ENCODE data around the gene TBC1D16. TPM values are rescaled to one million over a fixed set of nuclear protein-coding genes. Genes with fewer than 3 reads are reported as not detected.

The TBC1D16 gene
- total RNA-seq, 1 donor from 2014 or later = 14.0 TPM

- no peak for ATAC-seq (ENCODE audit: poor library complexity)
- intact Hi-C loops (cut with DNase I) = loop anchor here (10.0 kb wide), 2 partner anchors 72 to 132 kb away; no protein-coding TSS in a partner anchor
- no peak for DNase-seq
Observed at GRCh38 chr17:79916991-79917901, 118.4 kb downstream of the TBC1D16 start.

- DNase-seq = no peak
- ATAC-seq (ENCODE audit: poor library complexity) = no peak
Observed at GRCh38 chr17:79916506-79916905, 119.2 kb downstream of the TBC1D16 start.

DNA sequence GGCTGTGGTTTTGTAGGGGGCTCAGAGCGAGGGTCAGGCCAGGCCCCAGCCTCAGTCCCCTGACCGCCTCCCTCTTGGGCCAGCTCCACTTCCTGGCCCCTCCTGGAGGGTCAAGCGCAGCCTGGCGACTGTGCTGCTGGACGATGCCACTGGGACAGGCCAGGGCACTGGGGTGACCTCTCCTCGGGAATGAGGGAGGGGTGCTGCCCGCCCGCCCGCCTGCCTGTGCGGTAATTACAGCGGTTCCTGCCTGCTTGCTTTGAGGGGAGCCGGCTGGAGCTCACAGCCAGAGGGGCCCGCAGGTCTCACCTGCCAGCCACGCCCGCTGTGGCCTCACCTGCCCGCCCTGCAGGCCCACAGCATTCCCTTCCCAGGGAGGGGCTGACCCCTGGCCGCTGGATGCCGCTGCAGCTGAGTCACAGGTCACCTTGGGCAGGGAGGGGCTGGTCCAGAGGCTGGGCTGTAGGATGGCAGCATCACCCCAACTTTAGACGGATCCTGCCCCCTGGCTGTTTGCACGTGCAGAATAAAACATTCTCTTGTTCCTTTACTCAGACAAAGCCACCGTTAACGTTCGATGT lies 119.7 kb downstream of the TBC1D16 start:
- ATAC-seq (ENCODE audit: poor library complexity) (no peak), DNase-seq (no peak)
- intact Hi-C loops (cut with DNase I) = loop anchor here (10.0 kb wide), 2 partner anchors 71 to 131 kb away; no protein-coding TSS in a partner anchor

More at GRCh38 chr17:79916506-79916905, 119.2 kb downstream of the TBC1D16 start:
- intact Hi-C loops (cut with DNase I) = loop anchor here (10.0 kb wide), 2 partner anchors 72 to 132 kb away; no protein-coding TSS in a partner anchor

DNA sequence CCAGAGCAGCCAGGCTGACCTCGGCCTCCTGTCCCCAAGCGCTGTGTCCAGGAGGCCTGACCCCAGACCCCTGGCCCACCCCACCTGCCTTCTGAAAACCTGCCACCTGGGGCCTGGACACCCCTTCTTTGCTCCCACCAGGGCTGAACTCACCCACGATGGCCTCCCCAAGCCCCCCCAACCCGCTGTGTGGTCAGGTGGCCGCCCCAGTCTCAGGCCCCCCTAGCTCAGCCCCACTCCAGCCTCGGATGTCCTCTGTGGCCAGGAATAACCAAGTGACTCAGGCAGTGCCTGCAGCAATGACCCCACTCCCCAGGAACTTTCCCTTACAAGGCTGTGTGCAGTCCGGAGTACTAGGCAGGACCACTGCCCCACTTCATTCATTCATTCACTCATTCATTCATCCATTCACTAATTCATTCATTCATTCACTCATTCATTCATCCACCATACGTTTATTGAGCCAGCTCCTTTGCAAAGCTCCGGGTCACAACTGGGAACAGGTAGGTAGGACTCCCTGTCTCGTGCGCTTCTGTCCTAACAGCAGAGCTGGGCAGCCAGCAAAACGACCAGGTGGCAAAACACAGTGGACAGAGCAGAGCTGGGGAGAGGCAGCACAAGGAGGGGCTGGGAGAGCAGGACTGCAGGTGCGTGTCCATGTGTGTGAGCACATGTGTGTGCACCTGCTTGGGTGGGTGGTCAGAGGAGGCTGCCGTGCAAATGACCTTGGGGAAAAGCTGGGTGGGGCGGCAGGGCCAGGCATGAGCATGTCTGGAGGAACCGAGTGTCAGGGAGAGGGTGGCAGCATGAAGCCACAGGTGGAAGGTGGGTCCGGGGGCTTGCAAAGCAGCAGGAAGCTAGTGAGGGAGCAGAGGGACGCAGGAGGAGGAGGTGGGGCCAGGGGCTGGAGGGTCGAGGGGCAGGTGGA lies 120.6 kb downstream of the TBC1D16 start:
- ATAC-seq (ENCODE audit: poor library complexity) (no peak), DNase-seq (no peak)
- intact Hi-C loops (cut with DNase I) = loop anchor here (10.0 kb wide), 2 partner anchors 70 to 130 kb away; no protein-coding TSS in a partner anchor

DNA sequence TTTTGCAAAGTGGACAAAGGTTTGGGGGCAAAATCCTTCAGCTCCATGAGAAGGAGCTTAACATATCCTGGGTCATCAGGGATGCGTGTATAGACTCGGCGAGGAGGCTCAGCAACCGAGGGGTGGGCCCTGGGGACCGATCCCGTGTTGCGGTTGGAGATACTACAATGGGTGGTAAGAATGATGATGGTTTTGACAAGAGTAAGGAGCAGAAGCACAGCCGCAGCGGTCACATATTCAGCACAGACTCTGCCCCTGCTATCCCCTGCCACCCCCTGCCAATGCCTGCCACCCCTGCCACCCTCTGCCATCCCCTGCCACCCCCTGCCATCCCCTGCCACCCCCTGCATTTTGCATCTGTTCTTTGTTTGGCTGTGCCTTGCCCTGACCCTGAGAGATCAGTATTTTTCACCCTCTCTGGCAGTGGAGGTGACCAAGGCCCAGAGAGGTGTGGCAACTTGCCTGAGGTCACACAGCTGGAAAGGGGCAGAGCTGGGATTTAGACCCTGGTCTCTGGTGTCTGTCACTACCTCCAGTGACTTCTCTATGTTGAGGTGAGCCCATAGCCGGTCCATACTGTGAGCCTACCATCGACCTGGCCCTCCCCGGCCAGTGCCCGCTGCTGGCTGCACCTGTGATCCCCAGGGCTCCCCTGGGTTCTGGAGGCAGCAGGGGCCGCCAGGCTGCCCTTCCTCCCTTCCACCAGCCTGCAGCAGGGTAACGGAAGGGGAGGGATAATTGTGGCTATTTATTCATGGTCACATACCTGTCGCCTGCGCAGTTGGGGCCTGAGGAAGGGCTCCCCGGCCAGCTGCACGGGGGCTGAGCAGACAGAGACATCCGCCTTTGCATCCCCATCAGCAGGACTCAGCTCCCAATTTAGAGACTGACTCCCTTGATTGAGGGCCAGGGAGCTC lies 121.5 kb downstream of the TBC1D16 start:
- DNase-seq (no peak), ATAC-seq (ENCODE audit: poor library complexity) (no peak)
- intact Hi-C loops (cut with DNase I) = loop anchor here (10.0 kb wide), 2 partner anchors 69 to 129 kb away; no protein-coding TSS in a partner anchor

DNA sequence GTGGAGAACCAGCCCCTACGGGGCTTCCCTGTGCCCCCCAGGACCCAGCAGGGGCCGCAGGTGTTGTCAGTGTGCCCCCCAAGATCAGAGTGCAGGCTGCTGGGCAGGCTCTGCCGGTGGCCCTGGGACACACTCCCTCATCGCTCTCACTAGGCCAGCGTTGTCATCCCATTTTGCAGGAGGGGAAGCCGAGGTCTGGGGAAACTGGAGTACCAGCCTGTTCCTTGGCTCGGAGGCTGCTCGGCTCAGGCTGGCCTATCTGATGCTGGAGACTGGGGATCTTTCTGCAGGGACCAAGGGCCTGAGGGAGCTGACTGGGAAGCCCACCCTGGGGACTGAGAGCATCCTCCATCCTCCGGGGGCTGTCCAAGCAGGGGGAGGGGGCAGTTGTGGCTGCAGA lies 122.2 kb downstream of the TBC1D16 start:
- no peak for DNase-seq
- intact Hi-C loops (cut with DNase I) = loop anchor here (10.0 kb wide), 2 partner anchors 69 to 129 kb away; no protein-coding TSS in a partner anchor
- ATAC-seq (ENCODE audit: poor library complexity) = no peak

GRCh38 chr17:79912552-79913330 lies 122.9 kb downstream of the TBC1D16 start:
- no peak for DNase-seq
- intact Hi-C loops (cut with DNase I) = loop anchor here (10.0 kb wide), 2 partner anchors 68 to 128 kb away; no protein-coding TSS in a partner anchor
- ATAC-seq (ENCODE audit: poor library complexity) = no peak

DNA sequence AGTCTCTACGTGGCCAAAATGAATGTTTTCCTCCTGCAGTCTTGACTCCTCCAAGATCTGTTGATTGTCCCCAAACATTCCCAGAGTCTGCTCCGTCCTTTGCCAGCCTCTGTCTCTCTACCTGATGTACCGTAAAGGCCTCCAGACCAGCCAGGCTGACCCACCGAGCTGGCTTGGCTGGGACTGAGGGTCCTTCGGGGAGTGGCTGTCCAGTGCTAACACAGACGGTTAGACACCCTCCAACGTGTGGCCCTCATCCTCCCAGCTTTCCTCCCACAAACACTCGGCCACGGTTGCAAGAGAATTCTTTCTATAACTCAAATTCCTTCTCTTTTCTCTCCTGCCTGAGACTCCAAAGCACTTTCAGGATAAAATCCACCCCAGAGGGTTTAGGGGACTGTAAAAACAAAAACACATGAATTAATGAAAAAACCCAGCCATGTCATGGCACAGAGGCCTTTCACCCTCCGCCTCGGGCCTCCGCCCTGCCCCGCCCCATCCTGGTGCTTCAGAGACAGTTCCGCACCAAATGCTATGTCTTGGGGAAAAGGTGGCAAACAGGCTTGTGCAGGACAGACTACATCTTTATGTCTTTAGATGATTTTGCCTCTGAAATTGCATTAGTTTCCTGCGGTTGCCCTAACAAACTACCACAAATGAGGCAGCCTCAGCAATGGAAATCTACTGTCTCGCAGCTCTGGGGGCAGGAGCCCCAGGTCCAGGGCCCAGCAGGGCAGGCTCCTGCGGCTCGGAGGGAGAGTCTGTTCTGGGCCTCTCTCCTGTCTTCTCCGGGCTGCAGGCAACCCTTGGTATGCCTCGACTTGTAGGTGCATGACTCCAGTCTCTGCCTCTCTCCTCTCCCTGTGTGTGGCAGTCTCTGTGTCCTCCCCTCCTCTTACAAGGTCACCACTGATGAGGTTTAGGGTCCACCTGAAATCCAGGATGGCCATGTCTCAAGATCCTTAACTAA lies 124.0 kb downstream of the TBC1D16 start:
- DNase-seq (no peak), ATAC-seq (ENCODE audit: poor library complexity) (no peak)
- intact Hi-C loops (cut with DNase I) = loop anchor here (10.0 kb wide), 2 partner anchors 67 to 127 kb away; no protein-coding TSS in a partner anchor

- ATAC-seq (ENCODE audit: poor library complexity) = no peak
- DNase-seq = no peak
- intact Hi-C loops (cut with DNase I) = loop anchor here (10.0 kb wide), 2 partner anchors 66 to 126 kb away; no protein-coding TSS in a partner anchor
Observed at GRCh38 chr17:79910985-79911361, 124.7 kb downstream of the TBC1D16 start.

DNA sequence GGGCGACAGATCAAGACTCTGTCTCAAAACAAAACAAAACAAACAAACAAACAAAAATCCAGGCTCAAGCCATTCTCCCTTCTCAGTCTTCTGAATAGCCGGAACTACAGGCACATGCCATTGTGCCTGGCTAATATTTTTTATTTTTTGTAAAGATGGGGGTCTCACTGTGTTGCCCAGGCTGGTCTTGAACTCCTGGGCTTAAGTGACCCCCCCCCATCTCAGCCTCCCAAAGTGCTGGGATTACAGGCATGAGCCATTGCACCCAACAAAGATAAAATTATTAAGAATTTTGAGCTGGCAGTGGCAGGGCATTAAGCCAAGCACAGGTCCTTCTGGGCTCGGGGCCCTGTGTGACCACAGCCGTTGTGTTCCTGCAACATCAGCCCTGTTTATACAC lies 126.6 kb downstream of the TBC1D16 start:
- intact Hi-C loops (cut with DNase I) = no loop called here

DNA sequence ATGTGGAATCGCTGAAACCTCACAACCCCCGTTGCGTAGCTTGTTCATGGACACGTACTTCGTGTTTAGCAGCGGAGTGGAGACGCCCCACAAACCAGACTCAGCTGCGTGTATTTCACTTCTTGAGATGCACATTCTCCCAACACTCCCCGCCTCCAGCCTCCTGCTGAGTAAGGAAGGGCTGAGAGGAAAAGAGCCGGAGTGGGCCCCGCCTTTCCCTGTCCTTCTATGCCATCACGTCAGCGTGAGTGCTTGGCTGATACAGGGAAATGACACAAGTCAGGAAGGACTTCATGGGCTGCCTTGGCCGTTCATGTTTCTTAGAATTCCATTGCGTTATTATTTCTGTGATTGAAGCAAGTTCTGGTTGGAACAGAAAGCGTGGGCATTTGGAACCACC lies 127.8 kb downstream of the TBC1D16 start:
- ATAC-seq (ENCODE audit: poor library complexity) (no peak), DNase-seq (no peak)
- intact Hi-C loops (cut with DNase I) = no loop called here

More for the DNA sequence above, 126.6 kb downstream of the TBC1D16 start:
- no peak for DNase-seq
- ATAC-seq (ENCODE audit: poor library complexity) = no peak

GRCh38 chr17:79907217-79907715 lies 128.4 kb downstream of the TBC1D16 start:
- intact Hi-C loops (cut with DNase I) = no loop called here
- no peak for DNase-seq

DNA sequence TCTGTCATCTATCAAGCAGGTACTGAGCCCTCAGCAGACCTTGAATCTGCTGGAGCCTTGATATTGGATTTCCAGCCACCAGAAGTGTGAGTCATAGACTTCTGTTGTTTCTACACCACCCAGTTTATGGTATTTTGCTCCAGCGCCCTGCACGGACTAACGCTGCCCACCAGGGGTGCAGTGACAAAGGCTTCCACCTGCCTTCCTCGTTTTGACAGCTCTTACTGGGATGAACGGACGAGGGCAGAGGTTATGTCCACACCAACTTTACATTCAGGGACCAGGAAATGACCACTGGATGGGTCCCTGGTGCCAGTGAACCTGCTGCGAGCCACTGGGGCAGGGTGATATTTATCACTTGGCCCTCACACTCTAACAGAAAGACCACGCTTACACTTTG lies 129.8 kb downstream of the TBC1D16 start:
- intact Hi-C loops (cut with DNase I) = no loop called here
- DNase-seq (no peak), ATAC-seq (ENCODE audit: poor library complexity) (no peak)

More at GRCh38 chr17:79907217-79907715, 128.4 kb downstream of the TBC1D16 start:
- no peak for ATAC-seq (ENCODE audit: poor library complexity)

DNA sequence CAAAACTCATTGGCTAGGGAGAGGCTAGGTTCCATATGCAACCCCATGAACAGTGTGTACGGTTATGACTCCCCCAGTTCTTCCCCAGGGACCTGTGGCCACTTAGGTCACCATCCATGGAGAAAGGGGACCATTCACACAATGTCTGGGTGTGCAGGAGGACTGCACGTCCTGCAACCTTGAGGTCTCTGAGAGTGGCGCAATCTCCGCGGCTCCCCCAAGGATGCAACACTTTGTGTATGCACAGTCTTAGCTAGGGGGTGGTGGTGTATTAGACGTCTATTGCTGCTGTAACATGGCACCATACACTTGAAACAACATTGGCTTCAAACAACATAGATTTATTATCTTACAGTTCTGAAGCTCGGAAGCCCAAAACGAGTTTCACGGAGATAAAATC lies 130.8 kb downstream of the TBC1D16 start:
- intact Hi-C loops (cut with DNase I) = no loop called here
- no peak for DNase-seq
- no peak for ATAC-seq (ENCODE audit: poor library complexity)

DNA sequence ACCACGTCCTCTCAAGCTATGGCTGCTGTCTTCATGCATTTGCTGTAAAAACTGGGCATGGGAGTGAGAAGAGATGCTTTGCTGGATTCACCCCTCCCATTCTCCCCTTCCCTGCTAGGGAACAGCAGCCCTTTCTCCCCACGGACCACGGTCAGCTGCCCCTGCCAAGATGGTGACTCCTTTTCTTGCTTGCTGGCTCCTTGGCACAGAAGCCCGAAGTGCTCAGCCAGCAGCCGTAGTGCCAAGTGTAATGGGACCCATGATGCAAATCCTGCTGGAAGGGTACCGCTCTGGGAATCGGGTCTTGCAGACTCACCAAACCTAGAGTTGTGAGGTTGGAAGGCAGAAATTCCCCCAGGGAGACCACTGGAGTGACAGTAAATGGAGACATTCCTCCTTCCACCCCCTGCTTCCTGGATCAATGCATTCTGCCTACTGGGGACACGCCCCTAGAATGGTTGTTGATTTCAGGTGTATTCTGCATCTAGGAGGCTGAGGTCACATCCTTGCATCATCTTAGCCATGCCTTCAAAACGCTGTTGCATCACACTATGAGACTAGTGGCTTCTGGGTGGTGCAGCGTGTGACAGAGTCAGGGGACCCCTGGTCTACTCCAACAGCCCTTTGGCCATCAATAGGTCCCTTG lies 133.4 kb downstream of the TBC1D16 start:
- DNase-seq = no peak
- intact Hi-C loops (cut with DNase I) = no loop called here
- no peak for ATAC-seq (ENCODE audit: poor library complexity)
